Fibroblast of lung (primary cell): Measurements from ENCODE around the gene LRP10.

Experiments used
- EZH2 ChIP-seq: IDR thresholded peaks from 2 replicates; pipeline ENCODE4 v1.5.1; 2012; ENCODE audit warnings: low read length, control low read depth, mild to moderate bottlenecking; ENCODE audit errors: missing control alignments
- TF ChIP-seq, protein P1 (sequence below), 2 donors: IDR thresholded peaks in 1 of 2; conservative IDR thresholded peaks in 1 of 2; 1 replicate in 1 of 2; 2 replicates in 1 of 2; pipeline ENCODE4 v1.5.1; 2011 to 2012; ENCODE audit warnings: low read length in 2 of 2, control low read depth in 1 of 2, inconsistent platforms in 1 of 2, low read depth in 1 of 2, mild to moderate bottlenecking in 1 of 2

DNA sequence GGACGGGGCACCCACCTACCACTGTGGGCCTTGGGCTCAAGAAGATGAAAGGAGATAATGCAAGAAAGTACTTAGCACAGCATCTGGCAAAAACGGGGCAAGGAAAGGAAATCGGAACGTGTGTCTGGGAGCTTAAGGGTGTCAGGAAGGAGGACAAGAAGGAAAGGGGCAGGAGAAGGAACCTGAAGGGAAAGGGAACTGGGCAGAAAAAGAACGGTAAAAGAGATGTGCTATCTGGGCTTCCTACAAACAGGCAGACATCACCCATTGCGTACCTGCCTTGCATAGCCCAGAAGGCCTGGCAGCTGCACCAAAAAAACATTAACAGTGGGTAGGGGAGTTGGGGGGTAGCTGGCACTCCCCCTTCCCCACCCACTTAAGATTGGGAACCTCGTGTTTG is 10.5 kb downstream of the LRP10 start:
- TF ChIP-seq, protein P1, sequence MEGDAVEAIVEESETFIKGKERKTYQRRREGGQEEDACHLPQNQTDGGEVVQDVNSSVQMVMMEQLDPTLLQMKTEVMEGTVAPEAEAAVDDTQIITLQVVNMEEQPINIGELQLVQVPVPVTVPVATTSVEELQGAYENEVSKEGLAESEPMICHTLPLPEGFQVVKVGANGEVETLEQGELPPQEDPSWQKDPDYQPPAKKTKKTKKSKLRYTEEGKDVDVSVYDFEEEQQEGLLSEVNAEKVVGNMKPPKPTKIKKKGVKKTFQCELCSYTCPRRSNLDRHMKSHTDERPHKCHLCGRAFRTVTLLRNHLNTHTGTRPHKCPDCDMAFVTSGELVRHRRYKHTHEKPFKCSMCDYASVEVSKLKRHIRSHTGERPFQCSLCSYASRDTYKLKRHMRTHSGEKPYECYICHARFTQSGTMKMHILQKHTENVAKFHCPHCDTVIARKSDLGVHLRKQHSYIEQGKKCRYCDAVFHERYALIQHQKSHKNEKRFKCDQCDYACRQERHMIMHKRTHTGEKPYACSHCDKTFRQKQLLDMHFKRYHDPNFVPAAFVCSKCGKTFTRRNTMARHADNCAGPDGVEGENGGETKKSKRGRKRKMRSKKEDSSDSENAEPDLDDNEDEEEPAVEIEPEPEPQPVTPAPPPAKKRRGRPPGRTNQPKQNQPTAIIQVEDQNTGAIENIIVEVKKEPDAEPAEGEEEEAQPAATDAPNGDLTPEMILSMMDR (conservative IDR thresholded peaks at IDR 0.05 in 1 of 2, IDR thresholded peaks at IDR 0.05 in 1 of 2; ENCODE audit: low read depth in 1 of 2, low read length in 2 of 2), result no peak
- no peak for TF ChIP-seq EZH2
